MM.1S (cell line): ENCODE measurements around the gene HYAL3.

Experiments
- DNase-seq: peaks from one replicate; pipeline ENCODE4 v3.0.0-alpha.2; 2015
- H2AFZ ChIP-seq: fragments of 300-600 bp; sonication (generic); 2 replicates; pipeline ENCODE4 v1.6.0; 2016; ENCODE audit warnings: antibody characterized with exemption, low read length
- H3F3A ChIP-seq: fragments of 300-600 bp; sonication (generic); 2 replicates; pipeline ENCODE4 v1.6.1; 2016; ENCODE audit warnings: mild to moderate bottlenecking, antibody characterized with exemption, low read length, moderate library complexity, mixed read lengths; ENCODE audit not compliant: insufficient read depth
- H3K27ac ChIP-seq: fragments of 300-600 bp; sonication (generic); 2 replicates; pipeline ENCODE4 v1.5.1; 2016; ENCODE audit warnings: mild to moderate bottlenecking, low read length
- H3K27me3 ChIP-seq: fragments of 300-600 bp; sonication (generic); replicated peaks from 2 replicates; pipeline ENCODE4 v1.6.0; 2016; ENCODE audit warnings: low read length; ENCODE audit not compliant: insufficient read depth
- H3K36me3 ChIP-seq: fragments of 300-600 bp; sonication (generic); replicated peaks from 2 replicates; pipeline ENCODE4 v1.6.1; 2016; ENCODE audit warnings: mild to moderate bottlenecking, low read length, mixed read lengths; ENCODE audit not compliant: insufficient read depth
- H3K4me1 ChIP-seq: fragments of 300-600 bp; sonication (generic); 2 replicates; pipeline ENCODE4 v1.6.1; 2016; ENCODE audit warnings: low read length, mixed read lengths
- H3K4me2 ChIP-seq: fragments of 300-600 bp; sonication (generic); 2 replicates; pipeline ENCODE4 v1.6.0; 2016; ENCODE audit warnings: low read depth, low read length
- H3K4me3 ChIP-seq: fragments of 300-600 bp; sonication (generic); 2 replicates; pipeline ENCODE4 v1.5.1; 2016; ENCODE audit warnings: low read length, mixed read lengths
- H3K79me2 ChIP-seq: fragments of 300-600 bp; sonication (generic); 2 replicates; pipeline ENCODE4 v1.6.1; 2016; ENCODE audit warnings: mixed run types, low read length, mixed read lengths
- H3K9ac ChIP-seq: fragments of 300-600 bp; sonication (generic); 2 replicates; pipeline ENCODE4 v1.6.1; 2016; ENCODE audit warnings: low read length, mixed read lengths
- H3K9me2 ChIP-seq: fragments of 300-600 bp; sonication (generic); replicated peaks from 2 replicates; pipeline ENCODE4 v1.6.1; 2016; ENCODE audit warnings: mild to moderate bottlenecking, low read length, mixed read lengths; ENCODE audit not compliant: insufficient read depth
- H3K9me3 ChIP-seq: fragments of 300-600 bp; sonication (generic); replicated peaks from 2 replicates; pipeline ENCODE4 v1.6.1; 2016; ENCODE audit warnings: mild to moderate bottlenecking, low read length, mixed read lengths; ENCODE audit not compliant: insufficient read depth
- H4K20me1 ChIP-seq: fragments of 300-600 bp; sonication (generic); 2 replicates; pipeline ENCODE4 v1.6.1; 2016; ENCODE audit warnings: mild to moderate bottlenecking, low read length, moderate library complexity, mixed read lengths; ENCODE audit not compliant: insufficient read depth
- CTCF ChIP-seq: fragments of 300-600 bp; sonication (generic); IDR thresholded peaks from 2 replicates; pipeline ENCODE4 v1.5.1; 2016; ENCODE audit warnings: antibody characterized with exemption, low read length, mixed read lengths
- EZH2 ChIP-seq: fragments of 300-600 bp; sonication (generic); optimal IDR thresholded peaks from 2 replicates; pipeline ENCODE3; 2017; ENCODE audit warnings: low read depth, mild to moderate bottlenecking, antibody characterized with exemption, low read length, mixed read lengths
- EZH2phosphoT487 ChIP-seq: fragments of 300-600 bp; sonication (generic); IDR thresholded peaks from 2 replicates; pipeline ENCODE4 v1.6.1; 2018; ENCODE audit warnings: antibody characterized with exemption, low read length

The HYAL3 gene

GRCh38 chr3:50295553-50296431 is 3.4 kb downstream of the HYAL3 start:
- Histone ChIP-seq H3F3A (peaks cover 4% of the 10 kb centered on the region; the same call in 1 of the 2 replicates), H3K4me1 (peaks cover 17% of the 10 kb centered on the region), H3K27ac (no peak overlapping the region), H3K9me3 (no peaks in the 10 kb centered on the region), H3K27me3 (no peaks in the 10 kb centered on the region), H3K4me2 (no peak overlapping the region), H2AFZ (no peak overlapping the region), H3K9me2 (no peaks in the 10 kb centered on the region), H3K36me3 (no peaks in the 10 kb centered on the region), H3K4me3 (no peak overlapping the region), H3K9ac (no peak overlapping the region), H3K79me2 (peaks cover 25% of the 10 kb centered on the region), H4K20me1 (no peaks in the 10 kb centered on the region)
- TF ChIP-seq EZH2: no peak
- TF ChIP-seq EZH2phosphoT487: no peak
- no peak for TF ChIP-seq CTCF
- no peak for DNase-seq

- Histone ChIP-seq H3K9ac (no peak overlapping the region), H3K4me2 (no peak overlapping the region), H3K9me2 (no peaks in the 10 kb centered on the region), H3K36me3 (peaks cover 2% of the 10 kb centered on the region; the same call in 1 of the 2 replicates), H2AFZ (no peak overlapping the region), H4K20me1 (no peaks in the 10 kb centered on the region), H3K4me1 (peaks cover 11% of the 10 kb centered on the region), H3K79me2 (peaks cover 32% of the 10 kb centered on the region), H3K27ac (no peak overlapping the region), H3K9me3 (no peaks in the 10 kb centered on the region), H3F3A (peaks cover 4% of the 10 kb centered on the region; the same call in 1 of the 2 replicates), H3K27me3 (no peaks in the 10 kb centered on the region), H3K4me3 (no peak overlapping the region)
- DNase-seq: no peak
- TF ChIP-seq CTCF: no peak
- no peak for TF ChIP-seq EZH2phosphoT487
- no peak for TF ChIP-seq EZH2
These were observed 4.5 kb downstream of the HYAL3 start for GRCh38 chr3:50294492-50295403.

GRCh38 chr3:50294089-50294488 is 5.1 kb downstream of the HYAL3 start:
- TF ChIP-seq EZH2: no peak
- TF ChIP-seq EZH2phosphoT487: no peak
- no peak for TF ChIP-seq CTCF

More at GRCh38 chr3:50294089-50294488, 5.1 kb downstream of the HYAL3 start:
- H3K27me3 ChIP-seq: no peaks in the 10 kb centered on the region
- H3K4me1 ChIP-seq: peaks cover 11% of the 10 kb centered on the region
- H3K79me2 ChIP-seq: peaks cover 39% of the 10 kb centered on the region
- H3K9ac ChIP-seq: no peak overlapping the region
- no peaks in the 10 kb centered on the region for H4K20me1 ChIP-seq
- H3F3A ChIP-seq: peaks cover 4% of the 10 kb centered on the region; the same call in 1 of the 2 replicates
- no peak overlapping the region for H3K4me2 ChIP-seq
- no peak for DNase-seq
- H3K27ac ChIP-seq: no peak overlapping the region
- no peaks in the 10 kb centered on the region for H3K9me3 ChIP-seq
- no peak overlapping the region for H3K4me3 ChIP-seq
- peaks cover 8% of the 10 kb centered on the region for H3K36me3 ChIP-seq
- H3K9me2 ChIP-seq: no peaks in the 10 kb centered on the region
- no peak overlapping the region for H2AFZ ChIP-seq
